Uterus (tissue), 2 donors: ENCODE data around the gene SAMD1.

Experiments used
- POLR2A ChIP-seq, 2 donors: fragments of 450-650 bp; IDR thresholded peaks; one replicate each; pipeline ENCODE4 v1.6.1; 2016; ENCODE audit warnings: antibody characterized with exemption in 2 of 2, mild to moderate bottlenecking in 1 of 2, moderate library complexity in 1 of 2
- TF ChIP-seq, protein P1 (sequence below), 4 experiments: fragments of 200-600 bp in 2 of 4; fragments of 450-650 bp in 2 of 4; sonication (generic) in 2 of 4; IDR thresholded peaks; one replicate each; pipeline ENCODE4 v1.5.1; 2016 to 2019; ENCODE audit warnings: antibody characterized with exemption in 4 of 4, mild to moderate bottlenecking in 2 of 4, moderate library complexity in 1 of 4

DNA sequence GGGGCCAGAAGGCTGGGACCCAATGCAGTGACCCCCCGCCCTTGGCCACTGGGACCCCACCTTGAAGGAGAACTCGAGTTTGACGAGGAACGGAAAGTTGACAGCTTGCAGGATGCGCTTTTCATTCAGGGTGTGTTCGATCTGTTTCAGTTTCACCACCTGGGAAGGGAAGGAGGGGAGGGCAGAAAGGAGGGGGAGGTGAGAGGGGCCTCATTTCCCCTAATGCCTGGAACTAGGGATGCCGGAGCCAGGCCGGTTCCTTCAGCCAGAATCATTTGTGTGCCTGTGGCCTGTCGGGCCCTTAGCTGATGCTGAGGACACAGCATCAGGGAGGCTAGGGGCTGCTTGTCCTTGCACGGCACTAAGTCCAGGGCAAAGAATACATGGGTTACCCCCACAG is 12.2 kb upstream of the SAMD1 start:
- TF ChIP-seq POLR2A (IDR thresholded peaks at IDR 0.05) = no peak
- TF ChIP-seq, protein P1, sequence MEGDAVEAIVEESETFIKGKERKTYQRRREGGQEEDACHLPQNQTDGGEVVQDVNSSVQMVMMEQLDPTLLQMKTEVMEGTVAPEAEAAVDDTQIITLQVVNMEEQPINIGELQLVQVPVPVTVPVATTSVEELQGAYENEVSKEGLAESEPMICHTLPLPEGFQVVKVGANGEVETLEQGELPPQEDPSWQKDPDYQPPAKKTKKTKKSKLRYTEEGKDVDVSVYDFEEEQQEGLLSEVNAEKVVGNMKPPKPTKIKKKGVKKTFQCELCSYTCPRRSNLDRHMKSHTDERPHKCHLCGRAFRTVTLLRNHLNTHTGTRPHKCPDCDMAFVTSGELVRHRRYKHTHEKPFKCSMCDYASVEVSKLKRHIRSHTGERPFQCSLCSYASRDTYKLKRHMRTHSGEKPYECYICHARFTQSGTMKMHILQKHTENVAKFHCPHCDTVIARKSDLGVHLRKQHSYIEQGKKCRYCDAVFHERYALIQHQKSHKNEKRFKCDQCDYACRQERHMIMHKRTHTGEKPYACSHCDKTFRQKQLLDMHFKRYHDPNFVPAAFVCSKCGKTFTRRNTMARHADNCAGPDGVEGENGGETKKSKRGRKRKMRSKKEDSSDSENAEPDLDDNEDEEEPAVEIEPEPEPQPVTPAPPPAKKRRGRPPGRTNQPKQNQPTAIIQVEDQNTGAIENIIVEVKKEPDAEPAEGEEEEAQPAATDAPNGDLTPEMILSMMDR (IDR thresholded peaks at IDR 0.05) = no peak
